ENCODE measurements around the gene RAB31. TPM values are rescaled to one million over a fixed set of nuclear protein-coding genes. Genes with fewer than 3 reads are reported as not detected.

RAB31 gene
- total RNA-seq, 1 experiment from 2014 or later = 32.9 TPM

DNA sequence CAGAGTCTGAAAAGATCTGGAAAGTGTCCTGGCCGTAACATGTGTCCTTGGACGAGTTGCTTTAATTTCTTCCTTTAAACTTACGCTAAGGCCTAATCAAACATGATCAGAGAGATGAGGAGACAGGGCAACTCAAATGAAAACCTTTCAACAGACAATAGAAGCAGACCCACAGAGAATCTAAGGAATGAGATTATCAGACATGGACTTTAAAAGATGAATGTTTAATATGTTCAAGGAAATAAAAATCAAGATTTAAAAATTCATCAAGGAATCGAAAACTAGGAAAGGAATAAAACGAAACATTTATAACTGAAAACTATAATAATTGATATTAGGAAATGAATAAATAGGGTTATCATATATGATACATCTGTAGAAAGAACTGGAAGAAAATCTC is 55.1 kb downstream of the RAB31 start (continued):
- TF ChIP-seq, protein P1, sequence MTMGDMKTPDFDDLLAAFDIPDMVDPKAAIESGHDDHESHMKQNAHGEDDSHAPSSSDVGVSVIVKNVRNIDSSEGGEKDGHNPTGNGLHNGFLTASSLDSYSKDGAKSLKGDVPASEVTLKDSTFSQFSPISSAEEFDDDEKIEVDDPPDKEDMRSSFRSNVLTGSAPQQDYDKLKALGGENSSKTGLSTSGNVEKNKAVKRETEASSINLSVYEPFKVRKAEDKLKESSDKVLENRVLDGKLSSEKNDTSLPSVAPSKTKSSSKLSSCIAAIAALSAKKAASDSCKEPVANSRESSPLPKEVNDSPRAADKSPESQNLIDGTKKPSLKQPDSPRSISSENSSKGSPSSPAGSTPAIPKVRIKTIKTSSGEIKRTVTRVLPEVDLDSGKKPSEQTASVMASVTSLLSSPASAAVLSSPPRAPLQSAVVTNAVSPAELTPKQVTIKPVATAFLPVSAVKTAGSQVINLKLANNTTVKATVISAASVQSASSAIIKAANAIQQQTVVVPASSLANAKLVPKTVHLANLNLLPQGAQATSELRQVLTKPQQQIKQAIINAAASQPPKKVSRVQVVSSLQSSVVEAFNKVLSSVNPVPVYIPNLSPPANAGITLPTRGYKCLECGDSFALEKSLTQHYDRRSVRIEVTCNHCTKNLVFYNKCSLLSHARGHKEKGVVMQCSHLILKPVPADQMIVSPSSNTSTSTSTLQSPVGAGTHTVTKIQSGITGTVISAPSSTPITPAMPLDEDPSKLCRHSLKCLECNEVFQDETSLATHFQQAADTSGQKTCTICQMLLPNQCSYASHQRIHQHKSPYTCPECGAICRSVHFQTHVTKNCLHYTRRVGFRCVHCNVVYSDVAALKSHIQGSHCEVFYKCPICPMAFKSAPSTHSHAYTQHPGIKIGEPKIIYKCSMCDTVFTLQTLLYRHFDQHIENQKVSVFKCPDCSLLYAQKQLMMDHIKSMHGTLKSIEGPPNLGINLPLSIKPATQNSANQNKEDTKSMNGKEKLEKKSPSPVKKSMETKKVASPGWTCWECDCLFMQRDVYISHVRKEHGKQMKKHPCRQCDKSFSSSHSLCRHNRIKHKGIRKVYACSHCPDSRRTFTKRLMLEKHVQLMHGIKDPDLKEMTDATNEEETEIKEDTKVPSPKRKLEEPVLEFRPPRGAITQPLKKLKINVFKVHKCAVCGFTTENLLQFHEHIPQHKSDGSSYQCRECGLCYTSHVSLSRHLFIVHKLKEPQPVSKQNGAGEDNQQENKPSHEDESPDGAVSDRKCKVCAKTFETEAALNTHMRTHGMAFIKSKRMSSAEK (CRISPR knock-in tag; IDR thresholded peaks at IDR 0.05; ENCODE audit: borderline replicate concordance) = no peak
- TF ChIP-seq TEAD1 (CRISPR knock-in tag; IDR thresholded peaks at IDR 0.05) (no peak), JUN (CRISPR knock-in tag; IDR thresholded peaks at IDR 0.05) (no peak), ZNF121 (CRISPR knock-in tag; IDR thresholded peaks at IDR 0.05) (no peak), SMAD4 (CRISPR knock-in tag; IDR thresholded peaks at IDR 0.05) (no peak), TP53 (CRISPR knock-in tag; IDR thresholded peaks at IDR 0.05) (no peak), NFYB (CRISPR knock-in tag; conservative IDR thresholded peaks at IDR 0.05; ENCODE audit: low read depth) (no peak), NR2C2 (CRISPR knock-in tag; IDR thresholded peaks at IDR 0.05) (no peak)
- TF ChIP-seq, protein P2, sequence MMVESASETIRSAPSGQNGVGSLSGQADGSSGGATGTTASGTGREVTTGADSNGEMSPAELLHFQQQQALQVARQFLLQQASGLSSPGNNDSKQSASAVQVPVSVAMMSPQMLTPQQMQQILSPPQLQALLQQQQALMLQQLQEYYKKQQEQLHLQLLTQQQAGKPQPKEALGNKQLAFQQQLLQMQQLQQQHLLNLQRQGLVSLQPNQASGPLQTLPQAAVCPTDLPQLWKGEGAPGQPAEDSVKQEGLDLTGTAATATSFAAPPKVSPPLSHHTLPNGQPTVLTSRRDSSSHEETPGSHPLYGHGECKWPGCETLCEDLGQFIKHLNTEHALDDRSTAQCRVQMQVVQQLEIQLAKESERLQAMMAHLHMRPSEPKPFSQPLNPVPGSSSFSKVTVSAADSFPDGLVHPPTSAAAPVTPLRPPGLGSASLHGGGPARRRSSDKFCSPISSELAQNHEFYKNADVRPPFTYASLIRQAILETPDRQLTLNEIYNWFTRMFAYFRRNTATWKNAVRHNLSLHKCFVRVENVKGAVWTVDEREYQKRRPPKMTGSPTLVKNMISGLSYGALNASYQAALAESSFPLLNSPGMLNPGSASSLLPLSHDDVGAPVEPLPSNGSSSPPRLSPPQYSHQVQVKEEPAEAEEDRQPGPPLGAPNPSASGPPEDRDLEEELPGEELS (CRISPR knock-in tag; IDR thresholded peaks at IDR 0.05) = no peak
- TF ChIP-seq, protein P3, sequence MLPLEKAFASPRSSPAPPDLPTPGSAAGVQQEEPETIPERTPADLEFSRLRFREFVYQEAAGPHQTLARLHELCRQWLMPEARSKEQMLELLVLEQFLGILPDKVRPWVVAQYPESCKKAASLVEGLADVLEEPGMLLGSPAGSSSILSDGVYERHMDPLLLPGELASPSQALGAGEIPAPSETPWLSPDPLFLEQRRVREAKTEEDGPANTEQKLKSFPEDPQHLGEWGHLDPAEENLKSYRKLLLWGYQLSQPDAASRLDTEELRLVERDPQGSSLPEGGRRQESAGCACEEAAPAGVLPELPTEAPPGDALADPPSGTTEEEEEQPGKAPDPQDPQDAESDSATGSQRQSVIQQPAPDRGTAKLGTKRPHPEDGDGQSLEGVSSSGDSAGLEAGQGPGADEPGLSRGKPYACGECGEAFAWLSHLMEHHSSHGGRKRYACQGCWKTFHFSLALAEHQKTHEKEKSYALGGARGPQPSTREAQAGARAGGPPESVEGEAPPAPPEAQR (CRISPR knock-in tag; IDR thresholded peaks at IDR 0.05) = no peak

DNA sequence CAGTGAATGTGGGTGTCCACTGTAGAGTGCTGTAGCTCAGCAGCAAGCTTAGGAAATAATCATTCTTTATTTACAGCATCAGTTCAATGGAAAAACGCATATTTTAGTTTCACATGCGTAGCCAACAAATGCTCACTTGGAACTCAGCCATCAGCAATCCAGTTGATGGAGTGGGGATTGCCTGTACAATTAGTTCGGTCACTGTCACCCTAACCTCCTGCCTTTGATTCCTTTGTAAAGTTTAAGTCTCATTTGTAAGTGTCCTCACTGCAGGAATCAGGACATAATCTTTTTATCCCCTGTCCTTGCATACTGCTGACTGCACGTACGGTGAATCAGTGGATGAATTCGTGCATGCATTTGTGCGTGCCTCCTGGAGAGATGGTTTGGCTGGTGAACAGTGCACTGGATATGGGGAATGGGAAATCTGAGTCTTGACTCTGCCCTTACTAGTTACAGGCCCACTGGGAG is 55.9 kb downstream of the RAB31 start:
- POLR2A ChIA-PET = no interaction called here
- Mint-ChIP-seq H3K9me3 (peaks cover 15% of the 10 kb centered on the region), H3K36me3 (peaks cover 3% of the 10 kb centered on the region), H3K4me1 (peaks cover 11% of the 10 kb centered on the region), H3K4me3 (no peak overlapping the region), H3K27me3 (ENCODE audit: low read depth) (no peaks in the 10 kb centered on the region), H3K27ac (no peak overlapping the region)
- CTCF ChIA-PET = interaction anchor here (0.8 kb wide), 1 partner anchor 103 kb away, joined by 3 read pairs; no protein-coding TSS in a partner anchor
- ATAC-seq (no peak), DNase-seq (ENCODE audit: low spot score) (no peak)
- TF ChIP-seq, protein P4, sequence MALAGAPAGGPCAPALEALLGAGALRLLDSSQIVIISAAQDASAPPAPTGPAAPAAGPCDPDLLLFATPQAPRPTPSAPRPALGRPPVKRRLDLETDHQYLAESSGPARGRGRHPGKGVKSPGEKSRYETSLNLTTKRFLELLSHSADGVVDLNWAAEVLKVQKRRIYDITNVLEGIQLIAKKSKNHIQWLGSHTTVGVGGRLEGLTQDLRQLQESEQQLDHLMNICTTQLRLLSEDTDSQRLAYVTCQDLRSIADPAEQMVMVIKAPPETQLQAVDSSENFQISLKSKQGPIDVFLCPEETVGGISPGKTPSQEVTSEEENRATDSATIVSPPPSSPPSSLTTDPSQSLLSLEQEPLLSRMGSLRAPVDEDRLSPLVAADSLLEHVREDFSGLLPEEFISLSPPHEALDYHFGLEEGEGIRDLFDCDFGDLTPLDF (CRISPR knock-in tag; IDR thresholded peaks at IDR 0.05) = no peak
- TF ChIP-seq IRF2 (CRISPR knock-in tag; IDR thresholded peaks at IDR 0.05; ENCODE audit: borderline replicate concordance, low read depth) = no peak
- TF ChIP-seq PRRX2 (CRISPR knock-in tag; IDR thresholded peaks at IDR 0.05) = no peak
- TF ChIP-seq, protein P5, sequence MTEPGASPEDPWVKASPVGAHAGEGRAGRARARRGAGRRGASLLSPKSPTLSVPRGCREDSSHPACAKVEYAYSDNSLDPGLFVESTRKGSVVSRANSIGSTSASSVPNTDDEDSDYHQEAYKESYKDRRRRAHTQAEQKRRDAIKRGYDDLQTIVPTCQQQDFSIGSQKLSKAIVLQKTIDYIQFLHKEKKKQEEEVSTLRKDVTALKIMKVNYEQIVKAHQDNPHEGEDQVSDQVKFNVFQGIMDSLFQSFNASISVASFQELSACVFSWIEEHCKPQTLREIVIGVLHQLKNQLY (CRISPR knock-in tag; IDR thresholded peaks at IDR 0.05) = no peak
- no peak for TF ChIP-seq SOX15 (CRISPR knock-in tag; IDR thresholded peaks at IDR 0.05)
- TF ChIP-seq, protein P6, sequence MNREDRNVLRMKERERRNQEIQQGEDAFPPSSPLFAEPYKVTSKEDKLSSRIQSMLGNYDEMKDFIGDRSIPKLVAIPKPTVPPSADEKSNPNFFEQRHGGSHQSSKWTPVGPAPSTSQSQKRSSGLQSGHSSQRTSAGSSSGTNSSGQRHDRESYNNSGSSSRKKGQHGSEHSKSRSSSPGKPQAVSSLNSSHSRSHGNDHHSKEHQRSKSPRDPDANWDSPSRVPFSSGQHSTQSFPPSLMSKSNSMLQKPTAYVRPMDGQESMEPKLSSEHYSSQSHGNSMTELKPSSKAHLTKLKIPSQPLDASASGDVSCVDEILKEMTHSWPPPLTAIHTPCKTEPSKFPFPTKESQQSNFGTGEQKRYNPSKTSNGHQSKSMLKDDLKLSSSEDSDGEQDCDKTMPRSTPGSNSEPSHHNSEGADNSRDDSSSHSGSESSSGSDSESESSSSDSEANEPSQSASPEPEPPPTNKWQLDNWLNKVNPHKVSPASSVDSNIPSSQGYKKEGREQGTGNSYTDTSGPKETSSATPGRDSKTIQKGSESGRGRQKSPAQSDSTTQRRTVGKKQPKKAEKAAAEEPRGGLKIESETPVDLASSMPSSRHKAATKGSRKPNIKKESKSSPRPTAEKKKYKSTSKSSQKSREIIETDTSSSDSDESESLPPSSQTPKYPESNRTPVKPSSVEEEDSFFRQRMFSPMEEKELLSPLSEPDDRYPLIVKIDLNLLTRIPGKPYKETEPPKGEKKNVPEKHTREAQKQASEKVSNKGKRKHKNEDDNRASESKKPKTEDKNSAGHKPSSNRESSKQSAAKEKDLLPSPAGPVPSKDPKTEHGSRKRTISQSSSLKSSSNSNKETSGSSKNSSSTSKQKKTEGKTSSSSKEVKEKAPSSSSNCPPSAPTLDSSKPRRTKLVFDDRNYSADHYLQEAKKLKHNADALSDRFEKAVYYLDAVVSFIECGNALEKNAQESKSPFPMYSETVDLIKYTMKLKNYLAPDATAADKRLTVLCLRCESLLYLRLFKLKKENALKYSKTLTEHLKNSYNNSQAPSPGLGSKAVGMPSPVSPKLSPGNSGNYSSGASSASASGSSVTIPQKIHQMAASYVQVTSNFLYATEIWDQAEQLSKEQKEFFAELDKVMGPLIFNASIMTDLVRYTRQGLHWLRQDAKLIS (CRISPR knock-in tag; IDR thresholded peaks at IDR 0.05; ENCODE audit: borderline replicate concordance) = no peak
- TF ChIP-seq NR3C1 (CRISPR knock-in tag; conservative IDR thresholded peaks at IDR 0.05; ENCODE audit: low read depth) = no peak
- no peak for TF ChIP-seq ATF1 (CRISPR knock-in tag; IDR thresholded peaks at IDR 0.05)
- TF ChIP-seq, protein P7, sequence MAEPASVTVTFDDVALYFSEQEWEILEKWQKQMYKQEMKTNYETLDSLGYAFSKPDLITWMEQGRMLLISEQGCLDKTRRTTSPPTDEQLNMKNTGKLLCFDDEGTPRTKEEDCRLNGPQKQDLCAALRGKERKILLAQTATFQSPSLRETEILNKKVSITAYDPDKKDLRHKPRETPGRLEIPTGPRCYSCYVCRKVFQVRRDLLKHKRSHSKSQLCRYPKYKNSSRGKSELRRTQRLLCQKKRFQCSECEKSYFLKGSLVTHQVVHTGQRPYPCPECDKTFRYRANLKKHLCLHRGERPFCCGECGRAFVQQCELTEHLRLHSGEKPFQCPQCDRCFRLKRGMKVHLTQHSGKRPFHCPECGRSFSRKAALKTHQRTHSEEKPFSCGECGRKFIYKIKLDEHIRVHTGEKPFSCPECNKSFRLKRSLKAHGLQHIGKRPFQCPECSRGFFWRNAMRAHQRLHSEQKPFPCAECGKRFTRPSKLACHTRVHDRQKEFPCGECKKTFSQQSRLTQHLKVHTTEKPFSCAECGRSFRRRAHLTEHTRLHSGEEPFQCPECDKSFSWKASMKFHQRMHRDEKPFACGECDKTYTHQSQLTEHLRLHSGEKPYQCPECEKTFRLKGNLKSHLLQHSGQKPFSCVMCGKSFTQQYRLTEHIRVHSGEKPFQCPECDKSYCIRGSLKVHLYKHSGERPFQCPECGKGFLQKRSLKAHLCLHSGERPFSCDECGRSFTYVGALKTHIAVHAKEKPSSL (CRISPR knock-in tag; conservative IDR thresholded peaks at IDR 0.05) = no peak
- TF ChIP-seq, protein P8, sequence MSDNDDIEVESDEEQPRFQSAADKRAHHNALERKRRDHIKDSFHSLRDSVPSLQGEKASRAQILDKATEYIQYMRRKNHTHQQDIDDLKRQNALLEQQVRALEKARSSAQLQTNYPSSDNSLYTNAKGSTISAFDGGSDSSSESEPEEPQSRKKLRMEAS (CRISPR knock-in tag; IDR thresholded peaks at IDR 0.05) = no peak
- no peak for TF ChIP-seq ZNF121 (CRISPR knock-in tag; IDR thresholded peaks at IDR 0.05)

Measured in WTC11 (cell line).